ENCODE results near the gene ELP2.
"Not testable (repeated sequence)": the region's sequence is repeated elsewhere in the genome, so short reads cannot be mapped to it uniquely, and the experiment has no call there.

Gene ELP2

GRCh38 chr18:36108601-36109000 lies 21.1 kb upstream of the ELP2 start:
- TF ChIP-seq ZFX (IDR thresholded peaks at IDR 0.05; ENCODE audit: borderline replicate concordance) (no peak), CTCF (IDR thresholded peaks at IDR 0.05) (no peak)
- peak overlapping the region; percentile 54 for H3K27ac ChIP-seq

- TF ChIP-seq CTCF (IDR thresholded peaks at IDR 0.05) = no peak
- TF ChIP-seq ZFX (IDR thresholded peaks at IDR 0.05; ENCODE audit: borderline replicate concordance) = no peak
- peak overlapping the region; percentile 54 for H3K27ac ChIP-seq
These were observed 20.0 kb upstream of the ELP2 start for GRCh38 chr18:36109737-36110136.

DNA sequence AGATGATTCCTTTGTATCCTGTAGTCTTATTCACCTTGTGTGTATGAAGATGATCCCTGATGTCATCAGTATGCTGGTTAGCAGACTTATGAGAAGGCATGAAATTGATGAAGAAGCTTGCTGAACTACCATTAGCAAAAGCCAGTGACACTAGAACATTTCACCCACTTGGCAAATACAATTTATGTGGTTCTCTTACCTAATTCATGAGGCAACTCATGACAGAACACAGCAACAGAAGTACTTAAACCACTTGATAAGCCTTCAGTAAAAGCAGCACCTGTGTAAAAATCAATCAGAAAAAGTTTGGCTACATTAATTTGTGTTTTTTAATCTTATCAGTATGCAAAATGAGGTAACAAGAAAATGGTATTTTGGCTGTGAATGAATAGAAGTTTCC lies 17.4 kb upstream of the ELP2 start:
- H3K27ac ChIP-seq = no peak overlapping the region
- TF ChIP-seq CTCF (IDR thresholded peaks at IDR 0.05) = no peak
- TF ChIP-seq ZFX (IDR thresholded peaks at IDR 0.05; ENCODE audit: borderline replicate concordance) = no peak

DNA sequence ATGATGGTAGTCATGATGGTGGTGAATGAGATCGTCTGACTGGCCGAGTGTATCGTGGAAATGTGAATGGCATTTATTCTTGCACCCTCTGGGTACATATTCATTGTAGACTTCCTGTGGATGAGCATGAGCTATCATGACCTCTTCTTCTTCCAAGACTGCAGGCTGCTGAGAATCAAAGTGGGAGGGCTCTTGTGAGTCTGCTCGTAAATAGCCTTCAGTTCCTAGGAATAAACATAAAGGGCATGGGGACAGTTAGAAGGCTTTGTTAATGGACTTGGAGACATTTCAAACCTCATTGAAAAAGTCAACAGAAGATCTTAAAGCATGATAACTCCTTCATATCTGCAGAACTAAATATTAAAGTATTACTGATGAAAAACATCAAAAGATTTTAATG lies 15.4 kb upstream of the ELP2 start:
- TF ChIP-seq ZFX (IDR thresholded peaks at IDR 0.05; ENCODE audit: borderline replicate concordance) (no peak), CTCF (IDR thresholded peaks at IDR 0.05) (no peak)
- peak overlapping the region; percentile 31 for H3K27ac ChIP-seq

DNA sequence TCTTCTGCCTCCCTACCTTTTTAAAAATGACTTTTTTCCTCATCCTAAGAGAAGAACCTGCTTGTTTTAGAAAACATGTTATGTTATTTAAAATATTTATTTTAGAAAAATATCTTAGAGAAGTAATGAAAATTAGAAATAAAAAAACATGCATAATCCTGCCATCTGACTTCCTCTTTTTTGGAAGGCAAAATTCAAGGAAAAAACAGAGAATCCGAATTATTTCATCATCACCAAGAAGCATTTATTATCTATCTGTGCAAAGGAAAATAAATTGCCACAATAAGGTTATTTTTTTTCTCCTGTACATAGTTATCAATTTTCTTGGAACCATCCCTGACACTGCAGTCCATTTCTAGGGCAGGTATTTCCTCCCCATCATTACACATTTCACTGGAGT lies 15.0 kb upstream of the ELP2 start:
- TF ChIP-seq ZFX (IDR thresholded peaks at IDR 0.05; ENCODE audit: borderline replicate concordance) (no peak), CTCF (IDR thresholded peaks at IDR 0.05) (no peak)
- H3K27ac ChIP-seq = peak overlapping the region; percentile 31

GRCh38 chr18:36116771-36117170 lies 12.9 kb upstream of the ELP2 start:
- H3K27ac ChIP-seq = not testable (repeated sequence)

- TF ChIP-seq CTCF (IDR thresholded peaks at IDR 0.05) (no peak), ZFX (IDR thresholded peaks at IDR 0.05; ENCODE audit: borderline replicate concordance) (no peak)
- peak overlapping the region; percentile 21 for H3K27ac ChIP-seq
These were observed 9.4 kb upstream of the ELP2 start for GRCh38 chr18:36120297-36120696.

- no peak overlapping the region for H3K27ac ChIP-seq
- TF ChIP-seq ZFX (IDR thresholded peaks at IDR 0.05; ENCODE audit: borderline replicate concordance) (no peak), CTCF (IDR thresholded peaks at IDR 0.05) (no peak)
These were observed 4.9 kb upstream of the ELP2 start for GRCh38 chr18:36124841-36125240.

All from 22Rv1 (cell line).